ENCODE data around the gene STRA8.

The STRA8 gene

GRCh38 chr7:135281363-135281949 lies 47.8 kb downstream of the STRA8 start:
- in situ Hi-C loops (cut with MboI; ENCODE audit: low sequenced_read_pairs, unreplicated experiment): loop anchor here (25.0 kb wide), 1 partner anchor 381 kb away; the partner anchor contains the start of gene STMP1
- peak; percentile 98 for TF ChIP-seq CTCF (IDR thresholded peaks at IDR 0.05; ENCODE audit: borderline replicate concordance, control extremely low read depth, extremely low read depth, insufficient read depth, missing control alignments)
- DNase-seq (ENCODE audit: low spot score): peak; percentile 83

GRCh38 chr7:135282561-135283254 lies 49.1 kb downstream of the STRA8 start:
- no peak for DNase-seq (ENCODE audit: low spot score)
- in situ Hi-C loops (cut with MboI; ENCODE audit: low sequenced_read_pairs, unreplicated experiment): loop anchor here (25.0 kb wide), 1 partner anchor 380 kb away; the partner anchor contains the start of gene STMP1
- TF ChIP-seq CTCF (IDR thresholded peaks at IDR 0.05; ENCODE audit: borderline replicate concordance, control extremely low read depth, extremely low read depth, insufficient read depth, missing control alignments): no peak

DNA sequence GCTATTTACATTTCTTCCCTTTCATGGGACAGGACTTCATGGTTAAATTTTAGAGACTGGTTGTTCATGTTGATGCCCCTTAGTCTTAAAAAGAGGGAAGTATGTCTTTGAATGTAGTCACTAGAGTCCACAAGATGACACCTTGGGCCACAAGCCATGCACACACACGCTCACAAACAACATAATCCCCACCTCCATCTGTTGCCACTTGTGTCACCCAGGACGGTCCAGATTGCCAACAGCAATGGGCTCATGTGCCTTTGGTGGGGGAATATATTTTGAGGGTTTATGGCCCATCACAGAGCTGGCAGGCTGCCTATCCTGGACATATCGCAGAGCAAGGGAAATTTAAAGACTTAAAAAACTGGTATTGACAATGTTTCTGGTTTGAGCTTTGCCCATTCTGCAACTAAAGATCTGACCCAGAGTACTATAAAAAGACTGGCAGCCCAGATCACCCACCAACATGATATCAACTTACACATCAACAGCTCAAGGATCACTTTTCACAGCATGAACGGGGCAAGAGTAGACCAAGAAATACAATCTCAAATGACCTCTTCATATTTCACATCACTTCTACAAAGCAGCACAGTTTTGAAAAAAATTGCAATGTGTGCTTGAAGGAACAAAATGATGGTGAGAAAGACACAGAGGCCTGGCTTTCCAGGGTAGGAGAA lies 50.5 kb downstream of the STRA8 start:
- no peak for TF ChIP-seq CTCF (IDR thresholded peaks at IDR 0.05; ENCODE audit: borderline replicate concordance, control extremely low read depth, extremely low read depth, insufficient read depth, missing control alignments)
- DNase-seq (ENCODE audit: low spot score): no peak
- in situ Hi-C loops (cut with MboI; ENCODE audit: low sequenced_read_pairs, unreplicated experiment): loop anchor here (25.0 kb wide), 1 partner anchor 378 kb away; the partner anchor contains the start of gene STMP1

DNA sequence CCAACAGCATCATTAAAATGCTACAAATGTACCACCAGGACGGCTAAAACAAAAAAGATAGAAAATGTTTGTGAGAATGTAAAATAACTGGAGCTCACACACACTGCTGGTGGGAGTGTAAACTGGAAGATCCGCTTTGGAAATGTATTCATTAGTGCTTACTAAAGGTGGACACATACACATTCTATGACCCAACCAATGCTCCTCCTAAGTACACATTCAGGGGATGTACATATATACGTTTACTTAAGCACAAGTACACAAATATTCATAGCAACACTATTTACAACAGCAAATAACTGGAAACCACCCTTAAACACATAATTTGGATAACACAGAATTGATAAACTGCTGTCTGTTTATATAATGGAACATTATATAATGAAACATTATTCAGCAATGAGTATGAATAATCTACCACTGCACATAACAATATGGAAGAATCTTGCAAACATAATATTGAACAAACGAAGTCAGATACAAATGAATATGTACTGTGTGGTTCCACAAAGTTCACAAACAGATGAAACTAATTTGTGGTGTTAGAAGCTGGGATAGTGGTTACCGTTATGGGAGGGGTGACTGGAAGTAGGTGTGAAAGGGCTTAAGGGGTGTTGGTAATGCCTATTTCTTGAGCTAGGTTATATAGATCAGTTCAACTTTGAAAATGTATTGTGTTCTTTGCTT lies 52.1 kb downstream of the STRA8 start:
- no peak for TF ChIP-seq CTCF (IDR thresholded peaks at IDR 0.05; ENCODE audit: borderline replicate concordance, control extremely low read depth, extremely low read depth, insufficient read depth, missing control alignments)
- in situ Hi-C loops (cut with MboI; ENCODE audit: low sequenced_read_pairs, unreplicated experiment): loop anchor here (25.0 kb wide), 1 partner anchor 377 kb away; the partner anchor contains the start of gene STMP1
- DNase-seq (ENCODE audit: low spot score): no peak

GRCh38 chr7:135286876-135287275 lies 53.2 kb downstream of the STRA8 start:
- in situ Hi-C loops (cut with MboI; ENCODE audit: low sequenced_read_pairs, unreplicated experiment): loop anchor here (25.0 kb wide), 1 partner anchor 375 kb away; the partner anchor contains the start of gene STMP1
- no peak for TF ChIP-seq CTCF (IDR thresholded peaks at IDR 0.05; ENCODE audit: borderline replicate concordance, control extremely low read depth, extremely low read depth, insufficient read depth, missing control alignments)

DNA sequence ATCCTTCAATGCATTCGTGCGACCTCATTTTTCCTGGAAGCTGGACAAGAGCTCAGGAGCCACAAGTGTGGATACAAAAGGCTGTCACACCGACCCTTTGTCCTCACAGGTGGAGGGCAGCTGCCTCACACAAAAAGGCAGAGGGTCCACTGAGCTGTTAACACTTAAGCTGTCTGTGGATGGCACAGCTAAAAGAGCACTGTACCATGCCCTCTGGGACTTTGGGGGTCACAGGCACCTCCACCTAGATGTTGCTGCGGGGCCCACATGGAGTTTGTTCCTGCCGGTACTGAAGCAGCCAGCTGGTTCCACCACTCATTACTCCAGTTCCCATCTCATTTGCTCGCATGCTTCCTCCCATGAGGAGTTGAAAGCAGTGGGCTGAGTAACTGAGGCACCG lies 57.0 kb downstream of the STRA8 start:
- DNase-seq (ENCODE audit: low spot score): no peak
- TF ChIP-seq CTCF (IDR thresholded peaks at IDR 0.05; ENCODE audit: borderline replicate concordance, control extremely low read depth, extremely low read depth, insufficient read depth, missing control alignments): no peak
- in situ Hi-C loops (cut with MboI; ENCODE audit: low sequenced_read_pairs, unreplicated experiment): loop anchor here (25.0 kb wide), 1 partner anchor 372 kb away; the partner anchor contains the start of gene STMP1

More at GRCh38 chr7:135286876-135287275, 53.2 kb downstream of the STRA8 start:
- no peak for DNase-seq (ENCODE audit: low spot score)

All from GM13976 (cell line).